Gastrocnemius medialis (tissue), 4 donors: ENCODE measurements around the gene DLEC1. TPM values are rescaled to one million over a fixed set of nuclear protein-coding genes. Genes with fewer than 3 reads are reported as not detected.
"Not testable (repeated sequence)": the region's sequence is repeated elsewhere in the genome, so short reads cannot be mapped to it uniquely, and the experiment has no call there.

Experiments used
- ATAC-seq, 2 donors: fragments of 150-250 bp; one replicate each; pipeline ENCODE4 v1.9.1; 2016
- DNase-seq, 2 donors: peaks; one replicate each; pipeline ENCODE4 v3.0.0-alpha.2; 2019
- H3K27ac ChIP-seq, 4 donors: fragments of 200-600 bp; sonication (generic); 1 replicate in 1 of 4; 2 replicates in 3 of 4; pipeline ENCODE4 v1.5.1; 2016 to 2018; ENCODE audit warnings: mild to moderate bottlenecking in 2 of 4, moderate library complexity in 1 of 4
- H3K27me3 ChIP-seq, 3 donors: fragments of 200-600 bp; sonication (generic) in 2 of 3; 1 replicate in 1 of 3; 2 replicates in 2 of 3; pipeline versions ENCODE4 v1.5.1 to v1.6.0; 2016 to 2019; ENCODE audit warnings: mild to moderate bottlenecking in 1 of 3, moderate library complexity in 1 of 3
- H3K36me3 ChIP-seq, 2 donors: fragments of 200-600 bp; sonication (generic) in 1 of 2; one replicate each; pipeline ENCODE4 v1.5.1; 2017 to 2018
- H3K4me1 ChIP-seq, 2 donors: fragments of 200-600 bp; sonication (generic) in 1 of 2; one replicate each; pipeline ENCODE4 v1.5.1; 2016 to 2017; ENCODE audit warnings: mild to moderate bottlenecking in 2 of 2
- H3K4me3 ChIP-seq, 4 donors: fragments of 200-600 bp; sonication (generic) in 3 of 4; 1 replicate in 1 of 4; 2 replicates in 3 of 4; pipeline ENCODE4 v1.5.1; 2016 to 2019; ENCODE audit warnings: mild to moderate bottlenecking in 2 of 4
- H3K9me3 ChIP-seq, 3 donors: fragments of 200-600 bp; sonication (generic) in 2 of 3; 1 replicate in 1 of 3; 2 replicates in 2 of 3; pipeline ENCODE4 v1.5.1; 2016 to 2019
- POLR2A ChIP-seq, 2 donors: fragments of 450-650 bp; IDR thresholded peaks; one replicate each; pipeline ENCODE4 v1.6.1; 2017; ENCODE audit warnings: antibody characterized with exemption in 2 of 2, mild to moderate bottlenecking in 2 of 2, moderate library complexity in 2 of 2
- in situ Hi-C, 4 donors: fragments of 200-750 bp; cut with MboI; loops; one replicate each; pipeline versions ENCODE4 v1.15.0 to v1.8.0; 2017; ENCODE audit warnings: low sequenced_read_pairs in 4 of 4
- intact Hi-C: fragments of 100-400 bp; cut with DNase I; formaldehyde crosslinking; loops from one replicate; pipeline ENCODE4 v1.15.1; 2023; ENCODE audit warnings: low total_unique reads
- total RNA-seq, 4 donors: library from RNA; depleted of rRNA; stranded (reverse); fragments of >200 nt; gene quantifications; one replicate each; pipeline versions ENCODE4 v1.1.0 to v1.2.3, GENCODE V29; 2016
- TF ChIP-seq, protein P1 (sequence below), 5 experiments: fragments of 450-650 bp in 3 of 5; fragments of 200-600 bp in 2 of 5; sonication (generic) in 2 of 5; IDR thresholded peaks in 4 of 5; conservative IDR thresholded peaks in 1 of 5; 1 replicate in 4 of 5; 2 replicates in 1 of 5; pipeline ENCODE4 v1.5.1; 2016 to 2019; ENCODE audit warnings: antibody characterized with exemption in 5 of 5, mild to moderate bottlenecking in 3 of 5, moderate library complexity in 3 of 5

Gene DLEC1
- total RNA-seq, 4 donors from 2014 or later = not detected

DNA sequence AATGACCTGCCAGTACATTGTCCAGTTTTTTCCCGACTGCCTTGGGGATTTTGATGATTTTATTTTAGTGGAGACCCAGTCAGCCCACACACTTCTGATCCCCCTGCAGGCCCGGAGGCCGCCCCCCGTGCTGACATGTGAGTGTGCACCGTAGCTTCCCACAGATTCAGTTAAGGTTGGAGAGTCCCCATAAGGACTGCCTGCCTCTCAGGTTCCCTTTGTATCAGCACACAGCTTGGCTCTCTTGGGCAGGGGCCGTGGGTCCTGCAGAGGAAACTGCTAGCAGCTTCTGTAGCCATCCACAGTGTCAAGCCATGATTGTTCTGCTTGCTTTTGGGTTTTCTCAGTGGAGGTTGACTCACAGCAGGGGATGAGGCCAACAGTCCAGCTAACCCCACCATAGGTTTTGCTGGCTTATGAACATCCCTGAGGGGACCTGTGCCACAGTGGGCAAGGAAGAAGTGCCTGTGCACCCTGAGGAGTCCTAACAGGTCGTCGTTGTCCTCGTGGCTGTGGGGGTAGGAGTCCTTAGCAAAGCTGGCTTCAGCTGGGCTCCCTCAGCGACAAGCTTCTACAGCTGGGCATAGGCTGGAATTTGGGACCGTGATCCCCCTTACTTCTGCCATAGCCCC lies 46.4 kb downstream of the DLEC1 start:
- Histone ChIP-seq H3K4me1 (no peaks in the 10 kb centered on the region), H3K9me3 (no peaks in the 10 kb centered on the region), H3K36me3 (no peaks in the 10 kb centered on the region), H3K4me3 (no peak overlapping the region), H3K27ac (no peak overlapping the region), H3K27me3 (no peaks in the 10 kb centered on the region)
- intact Hi-C loops (no loop called here), in situ Hi-C loops (no loop called here)
- TF ChIP-seq POLR2A (IDR thresholded peaks at IDR 0.05) = no peak
- TF ChIP-seq, protein P1, sequence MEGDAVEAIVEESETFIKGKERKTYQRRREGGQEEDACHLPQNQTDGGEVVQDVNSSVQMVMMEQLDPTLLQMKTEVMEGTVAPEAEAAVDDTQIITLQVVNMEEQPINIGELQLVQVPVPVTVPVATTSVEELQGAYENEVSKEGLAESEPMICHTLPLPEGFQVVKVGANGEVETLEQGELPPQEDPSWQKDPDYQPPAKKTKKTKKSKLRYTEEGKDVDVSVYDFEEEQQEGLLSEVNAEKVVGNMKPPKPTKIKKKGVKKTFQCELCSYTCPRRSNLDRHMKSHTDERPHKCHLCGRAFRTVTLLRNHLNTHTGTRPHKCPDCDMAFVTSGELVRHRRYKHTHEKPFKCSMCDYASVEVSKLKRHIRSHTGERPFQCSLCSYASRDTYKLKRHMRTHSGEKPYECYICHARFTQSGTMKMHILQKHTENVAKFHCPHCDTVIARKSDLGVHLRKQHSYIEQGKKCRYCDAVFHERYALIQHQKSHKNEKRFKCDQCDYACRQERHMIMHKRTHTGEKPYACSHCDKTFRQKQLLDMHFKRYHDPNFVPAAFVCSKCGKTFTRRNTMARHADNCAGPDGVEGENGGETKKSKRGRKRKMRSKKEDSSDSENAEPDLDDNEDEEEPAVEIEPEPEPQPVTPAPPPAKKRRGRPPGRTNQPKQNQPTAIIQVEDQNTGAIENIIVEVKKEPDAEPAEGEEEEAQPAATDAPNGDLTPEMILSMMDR (IDR thresholded peaks at IDR 0.05 in 4 of 5, conservative IDR thresholded peaks at IDR 0.05 in 1 of 5) = no peak
- no peak for DNase-seq
- no peak for ATAC-seq

- H3K4me3 ChIP-seq = no peak overlapping the region
Observed at GRCh38 chr3:38085943-38086324, 46.9 kb downstream of the DLEC1 start.

GRCh38 chr3:38086496-38086895 lies 47.5 kb downstream of the DLEC1 start:
- no peak for ATAC-seq
- Histone ChIP-seq H3K9me3 (no peaks in the 10 kb centered on the region), H3K27me3 (no peaks in the 10 kb centered on the region), H3K4me3 (no peak overlapping the region), H3K36me3 (no peaks in the 10 kb centered on the region), H3K27ac (no peak overlapping the region), H3K4me1 (no peaks in the 10 kb centered on the region)
- no peak for TF ChIP-seq POLR2A (IDR thresholded peaks at IDR 0.05)
- TF ChIP-seq, protein P1 (IDR thresholded peaks at IDR 0.05 in 4 of 5, conservative IDR thresholded peaks at IDR 0.05 in 1 of 5) = no peak
- in situ Hi-C loops (no loop called here), intact Hi-C loops (no loop called here)
- no peak for DNase-seq

More at GRCh38 chr3:38085943-38086324, 46.9 kb downstream of the DLEC1 start:
- no peaks in the 10 kb centered on the region for H3K27me3 ChIP-seq
- H3K27ac ChIP-seq = no peak overlapping the region
- intact Hi-C loops (no loop called here), in situ Hi-C loops (no loop called here)
- TF ChIP-seq POLR2A (IDR thresholded peaks at IDR 0.05) = no peak
- TF ChIP-seq, protein P1 (IDR thresholded peaks at IDR 0.05 in 4 of 5, conservative IDR thresholded peaks at IDR 0.05 in 1 of 5) = no peak
- ATAC-seq (no peak), DNase-seq (no peak)
- no peaks in the 10 kb centered on the region for H3K9me3 ChIP-seq
- no peaks in the 10 kb centered on the region for H3K36me3 ChIP-seq
- H3K4me1 ChIP-seq = no peaks in the 10 kb centered on the region

- intact Hi-C loops, ATAC-seq, H3K4me3 ChIP-seq, H3K27ac ChIP-seq, in situ Hi-C loops, H3K9me3 ChIP-seq, H3K36me3 ChIP-seq, H3K27me3 ChIP-seq, H3K4me1 ChIP-seq, DNase-seq: not testable (repeated sequence)
Observed at GRCh38 chr3:38087278-38087677, 48.3 kb downstream of the DLEC1 start.

DNA sequence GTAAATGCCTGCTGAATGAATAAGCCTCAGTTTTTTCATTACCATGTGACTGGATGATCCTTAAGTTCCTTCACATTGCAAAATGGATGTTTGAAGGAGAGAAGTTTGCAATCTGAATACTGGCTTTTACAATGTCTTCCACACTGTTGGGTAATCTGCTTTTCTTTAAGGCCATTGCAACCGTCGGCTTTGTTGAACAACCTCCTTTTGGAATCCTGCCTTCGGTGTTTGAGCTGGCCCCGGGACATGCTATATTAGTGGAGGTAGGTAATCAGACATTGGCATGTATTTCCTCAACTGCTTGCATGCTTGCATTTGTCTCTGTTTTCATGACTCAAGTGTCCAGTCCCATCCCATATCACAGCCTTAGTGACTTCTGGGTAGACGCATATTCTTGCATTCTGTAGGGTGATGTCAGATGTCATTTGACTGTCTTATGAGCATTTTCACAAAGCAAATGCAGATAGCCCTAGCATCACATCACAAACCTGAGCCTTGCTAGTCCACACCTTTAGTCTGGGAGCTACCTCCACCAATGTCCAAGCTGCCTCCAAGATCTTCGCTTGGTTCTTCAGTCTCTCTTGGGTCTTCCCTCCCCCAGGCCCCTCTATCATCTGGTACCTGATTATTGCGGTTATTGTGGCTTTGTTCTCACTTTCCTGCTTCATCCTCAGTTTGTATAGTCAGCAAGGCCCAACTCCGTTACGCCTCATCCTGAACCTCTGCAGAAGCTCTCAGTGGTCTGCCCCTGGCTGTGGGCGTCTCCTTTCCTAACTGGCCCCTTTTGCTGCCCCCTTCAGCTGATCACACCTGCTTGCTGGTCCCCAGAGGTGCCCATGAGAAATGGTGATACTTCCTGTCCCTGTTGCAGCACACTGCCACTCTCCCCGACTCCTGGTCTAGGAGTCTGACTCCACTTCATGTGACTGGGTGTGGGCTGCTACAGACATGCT lies 49.4 kb downstream of the DLEC1 start:
- no peak for ATAC-seq
- intact Hi-C loops = no loop called here

More for the DNA sequence above, 49.4 kb downstream of the DLEC1 start:
- Histone ChIP-seq H3K27ac (no peak overlapping the region), H3K4me3 (no peak overlapping the region), H3K36me3 (no peaks in the 10 kb centered on the region), H3K27me3 (no peaks in the 10 kb centered on the region), H3K4me1 (no peaks in the 10 kb centered on the region), H3K9me3 (no peaks in the 10 kb centered on the region)
- TF ChIP-seq POLR2A (IDR thresholded peaks at IDR 0.05) = no peak
- TF ChIP-seq, protein P1 (IDR thresholded peaks at IDR 0.05 in 4 of 5, conservative IDR thresholded peaks at IDR 0.05 in 1 of 5) = no peak
- in situ Hi-C loops = no loop called here
- no peak for DNase-seq
